GM21390 (cell line): Measurements from ENCODE around the gene OGDHL.
"Not testable (repeated sequence)": the region's sequence is repeated elsewhere in the genome, so short reads cannot be mapped to it uniquely, and the experiment has no call there.

Source experiments
- ATAC-seq: cut with Tn5 transposase; IDR thresholded peaks from one replicate; pipeline ENCODE4 v1.9.1; 2021; ENCODE audit not compliant: unreplicated experiment

OGDHL gene

DNA sequence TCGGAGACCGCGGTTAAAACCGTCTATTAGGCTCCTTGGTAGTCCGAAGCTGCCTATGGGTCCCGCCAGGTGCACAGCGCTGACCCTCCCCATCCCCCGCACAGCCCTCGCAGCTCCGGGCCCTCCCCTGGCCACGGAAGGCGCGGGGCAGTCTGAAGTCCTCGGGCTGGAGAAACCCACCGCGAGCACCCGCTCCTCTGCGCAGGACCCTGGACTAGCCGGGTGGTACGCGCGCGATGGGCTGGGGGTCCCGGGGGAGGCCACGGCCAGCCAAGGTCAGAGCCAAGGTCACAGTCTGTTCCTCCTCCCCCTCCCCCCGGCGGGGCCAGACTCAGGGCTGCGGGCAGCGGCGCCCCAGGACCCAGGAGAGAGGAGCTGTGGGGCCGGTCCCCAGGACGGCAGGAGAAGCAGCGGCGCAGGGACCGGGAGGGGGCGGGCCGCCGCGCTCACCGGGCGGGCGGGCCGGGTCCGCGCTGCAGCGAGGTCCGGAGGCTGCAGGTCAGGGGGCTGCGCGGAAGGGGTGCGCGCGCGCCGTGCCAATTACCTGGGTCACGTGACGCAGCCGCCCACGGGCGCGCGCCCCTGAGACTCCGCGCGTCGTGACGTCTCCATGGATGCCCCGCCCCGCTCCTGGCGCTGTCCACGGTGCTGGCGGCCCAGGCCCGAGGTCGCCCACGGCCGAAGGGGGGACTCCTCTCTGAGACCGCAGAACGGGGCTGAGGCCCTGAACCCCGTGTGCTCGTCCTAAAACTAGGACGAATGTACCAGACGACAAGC, at the start of gene OGDHL:
Gene OGDHL (minus strand): TSS at position 535 of the 777 bp plus-strand sequence. CDS start 3,731 bp downstream, outside the sequence.
- ATAC-seq, result peak; percentile 79

DNA sequence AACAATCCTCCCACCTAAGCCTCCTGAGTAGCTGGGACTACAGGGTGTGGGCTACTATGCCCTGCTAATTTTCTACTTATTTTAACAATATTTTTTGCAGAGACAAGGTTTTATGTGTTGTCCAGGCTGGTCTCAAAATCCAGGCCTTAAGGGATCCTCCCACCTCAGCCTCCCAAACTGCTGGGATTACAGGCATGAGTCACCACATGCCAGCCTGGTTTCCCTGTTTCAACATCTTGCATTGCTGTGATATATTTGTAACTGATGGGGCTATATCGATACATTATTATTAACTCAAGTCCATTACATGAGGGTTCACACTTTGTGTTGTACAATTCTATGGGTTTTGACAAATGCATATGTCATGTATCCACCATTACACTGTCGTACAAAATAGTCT, 41.9 kb upstream of the OGDHL start:
- no peak for ATAC-seq

DNA sequence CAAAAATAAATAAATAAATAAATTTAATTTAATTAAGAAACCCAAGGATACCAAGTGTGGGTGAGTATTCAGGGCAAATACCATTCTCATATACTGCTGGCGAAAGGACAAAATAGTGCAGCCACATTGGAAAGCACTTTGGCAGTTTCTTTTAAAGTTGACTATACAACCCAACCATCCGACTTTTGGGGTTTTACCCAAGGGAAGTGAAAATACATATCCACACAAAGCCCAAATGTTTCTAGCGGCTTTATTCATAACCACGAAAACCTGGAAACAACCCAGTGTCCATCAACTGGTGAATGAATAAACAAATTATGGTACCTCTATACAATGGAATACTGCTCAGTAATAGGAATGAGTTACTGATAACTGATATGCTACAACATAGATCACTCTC, 36.2 kb upstream of the OGDHL start:
- no peak for ATAC-seq

DNA sequence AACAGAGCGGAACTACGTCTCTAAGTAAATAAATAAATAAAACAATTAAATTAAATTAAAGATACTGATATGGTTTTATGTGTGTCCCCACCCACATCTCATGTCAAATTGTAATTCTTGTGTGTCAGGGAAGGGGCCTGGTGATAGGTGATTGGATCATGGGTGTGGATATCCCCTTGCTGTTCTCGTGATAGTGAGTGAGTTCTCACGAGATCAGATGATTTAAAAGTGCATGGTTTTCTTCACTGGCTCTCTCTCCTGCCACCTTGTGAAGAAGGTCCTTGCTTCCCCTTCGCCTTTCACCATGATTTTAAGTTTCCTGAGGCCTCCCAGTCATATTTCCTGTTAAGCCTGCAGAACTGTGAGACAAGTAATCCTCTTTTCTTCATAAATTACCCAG, 29.0 kb upstream of the OGDHL start:
- ATAC-seq, result no peak

DNA sequence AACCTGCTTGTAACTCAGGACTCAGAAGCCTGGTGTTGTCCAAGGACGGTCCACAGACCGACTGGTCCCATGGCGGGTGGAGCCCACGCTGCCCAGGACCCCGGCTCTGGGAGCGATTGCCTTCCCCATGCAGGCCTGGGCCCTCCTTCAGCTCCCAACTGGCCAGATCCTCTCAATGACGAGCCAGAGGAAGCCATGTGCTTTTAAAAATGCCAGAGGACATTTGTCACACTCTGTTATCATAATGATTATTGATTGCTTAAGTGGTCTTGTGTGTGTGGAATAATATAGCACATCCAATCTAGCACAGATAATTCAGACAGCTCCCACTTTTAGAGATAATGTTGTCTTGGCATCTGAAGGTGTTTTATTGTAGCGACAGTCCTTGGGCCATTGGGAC, 22.6 kb upstream of the OGDHL start:
- no peak for ATAC-seq

DNA sequence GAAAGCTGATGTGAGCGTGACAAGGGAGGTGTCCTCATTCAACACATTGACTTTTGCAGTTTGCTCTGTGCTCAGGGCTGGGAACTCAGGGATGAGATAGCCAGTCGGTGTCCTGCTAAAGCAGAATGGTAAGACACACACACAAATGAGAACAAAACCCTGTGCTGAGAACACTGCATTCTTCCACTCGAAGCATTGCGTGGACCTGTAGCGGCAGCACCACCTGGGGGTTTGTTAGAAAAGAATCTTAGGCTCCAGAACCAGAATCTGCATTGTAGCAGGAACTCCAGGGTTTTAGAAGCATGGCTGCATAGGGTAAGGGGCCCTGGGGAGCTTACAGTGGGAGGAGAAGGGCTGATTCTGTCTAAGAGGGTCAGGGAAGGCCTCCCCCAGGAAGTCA, 21.5 kb upstream of the OGDHL start:
- ATAC-seq, result no peak

DNA sequence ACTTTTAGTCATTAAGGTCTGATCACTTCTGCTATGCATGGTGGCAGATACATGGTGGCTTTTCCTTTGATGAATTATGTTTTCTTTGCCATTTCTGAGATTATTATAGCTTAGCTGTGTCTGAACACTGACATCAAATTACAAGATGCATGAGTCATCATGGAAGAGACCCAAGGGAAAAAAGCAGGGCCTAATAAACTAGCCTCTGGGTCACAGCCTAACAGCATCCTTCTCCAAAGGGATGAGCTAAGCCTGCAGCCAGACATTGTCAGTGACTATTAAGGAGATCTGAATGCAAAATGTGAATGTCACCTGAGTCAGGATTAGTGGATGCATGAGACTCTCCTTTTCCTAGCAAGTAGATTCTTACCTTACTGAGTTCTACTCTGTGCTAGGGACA, 19.1 kb upstream of the OGDHL start:
- ATAC-seq, result no peak

DNA sequence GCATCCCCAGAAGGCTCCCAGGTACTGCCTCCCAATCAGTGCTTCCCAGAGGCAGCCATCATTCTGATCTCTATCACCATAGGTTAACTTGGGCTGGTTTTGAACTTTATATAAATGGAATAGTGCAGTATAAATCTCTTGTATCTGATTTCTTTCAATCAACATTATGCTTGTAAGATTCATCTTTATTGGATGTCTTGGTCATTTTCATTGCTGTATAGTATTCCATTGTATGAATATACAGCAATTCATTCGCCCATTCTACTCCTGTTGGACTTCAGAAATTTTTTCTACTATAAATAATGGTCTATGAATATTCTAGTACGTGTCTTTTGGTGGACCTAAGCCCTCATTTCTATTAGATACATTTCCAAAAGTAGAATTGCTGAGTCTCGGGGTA, 16.1 kb upstream of the OGDHL start:
- no peak for ATAC-seq

DNA sequence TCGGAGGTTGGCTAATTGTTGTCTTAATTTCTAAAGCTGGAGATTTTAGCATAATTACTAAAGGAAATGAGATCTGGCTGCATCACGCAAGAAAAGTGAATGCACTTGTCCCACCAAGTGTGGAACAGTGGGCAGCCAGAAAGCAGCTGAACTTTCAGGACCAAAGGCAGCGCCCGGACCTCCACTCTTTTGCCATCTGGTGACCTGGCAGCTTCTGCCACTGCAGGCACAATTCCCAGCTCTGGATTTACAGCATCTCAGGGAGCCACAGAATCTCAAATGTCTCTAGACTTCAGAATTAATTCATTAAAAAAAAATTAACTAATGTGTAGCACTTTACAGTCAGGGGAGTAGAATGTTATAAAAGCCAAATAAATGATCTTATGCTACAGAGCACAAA, 14.7 kb upstream of the OGDHL start:
- ATAC-seq, result no peak

DNA sequence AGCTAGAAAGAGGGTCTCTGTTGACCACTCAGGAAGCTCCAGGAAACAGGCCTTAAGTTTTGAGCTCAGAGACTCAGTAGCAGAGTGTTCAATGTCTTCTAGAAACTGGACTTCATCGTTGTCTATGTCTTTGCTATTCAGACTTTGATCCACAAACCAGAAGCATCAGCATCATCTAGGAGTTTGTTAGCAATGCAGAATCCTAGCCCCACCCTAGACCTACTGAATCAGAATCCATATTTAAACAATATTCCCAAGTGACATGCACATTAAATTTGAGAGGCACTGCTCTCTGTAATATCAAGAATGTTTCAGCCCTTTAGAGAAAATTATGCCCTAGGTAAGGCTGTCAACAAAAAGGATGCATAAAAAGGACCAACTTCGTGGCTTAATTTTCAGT, 12.9 kb upstream of the OGDHL start:
- no peak for ATAC-seq

DNA sequence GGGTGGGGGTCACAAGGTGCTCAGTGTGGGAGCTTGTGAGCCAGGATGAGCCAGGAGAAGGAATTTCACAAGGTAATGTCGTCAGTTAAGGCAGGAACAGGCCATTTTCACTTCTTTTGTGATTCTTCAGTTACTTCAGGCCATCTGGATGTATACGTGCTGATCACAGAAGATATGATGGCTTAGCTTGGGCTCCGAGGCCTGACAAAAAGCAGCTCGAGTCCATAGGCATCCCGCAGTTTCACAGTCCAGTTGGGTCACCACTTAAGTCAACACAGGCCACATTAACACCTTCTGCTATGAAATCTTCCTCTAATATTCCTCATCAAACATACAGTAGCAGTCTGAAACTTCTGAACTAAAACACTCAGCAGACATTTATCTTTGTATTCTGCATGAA, 10.8 kb upstream of the OGDHL start:
- not testable (repeated sequence) for ATAC-seq

DNA sequence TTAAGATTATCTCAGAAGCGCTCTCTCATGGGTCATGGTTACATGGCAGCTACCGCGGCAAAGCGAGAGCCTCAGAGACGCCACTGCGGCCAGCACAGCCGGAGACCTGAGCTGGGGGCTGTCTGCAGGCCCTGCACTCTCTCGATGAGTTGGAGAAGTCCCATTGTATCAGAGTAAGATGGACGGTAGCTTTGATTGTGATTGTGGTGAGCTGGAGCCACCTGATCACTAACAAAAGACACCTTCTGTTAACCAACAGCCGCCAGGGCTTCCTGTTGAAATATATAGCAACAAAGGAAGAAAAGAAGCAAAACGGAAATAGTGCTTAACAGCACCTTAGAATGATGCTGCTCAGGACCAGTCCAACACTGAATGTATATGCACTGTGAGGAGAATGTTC, 8.9 kb upstream of the OGDHL start:
- not testable (repeated sequence) for ATAC-seq

DNA sequence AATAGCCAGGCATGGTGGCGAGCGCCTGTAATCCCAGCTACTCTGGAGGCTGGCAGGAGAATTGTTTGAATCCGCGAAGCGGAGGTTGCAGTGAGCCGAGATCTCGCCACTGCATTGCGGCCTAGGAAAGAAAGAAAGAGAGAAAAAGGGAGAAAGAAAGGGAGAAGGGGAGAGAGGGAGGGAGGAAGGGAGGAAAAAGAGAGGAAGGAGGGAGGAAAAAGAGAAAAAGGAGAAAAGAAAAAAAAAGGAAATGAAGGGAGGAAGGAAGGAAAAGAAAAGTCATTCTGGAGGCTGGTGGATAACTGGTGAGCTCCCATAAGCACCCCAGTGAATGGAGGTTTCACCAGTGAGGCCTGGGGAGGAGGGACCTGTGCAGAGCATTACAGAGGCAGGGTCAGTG, 7.6 kb upstream of the OGDHL start:
- ATAC-seq, result no peak

DNA sequence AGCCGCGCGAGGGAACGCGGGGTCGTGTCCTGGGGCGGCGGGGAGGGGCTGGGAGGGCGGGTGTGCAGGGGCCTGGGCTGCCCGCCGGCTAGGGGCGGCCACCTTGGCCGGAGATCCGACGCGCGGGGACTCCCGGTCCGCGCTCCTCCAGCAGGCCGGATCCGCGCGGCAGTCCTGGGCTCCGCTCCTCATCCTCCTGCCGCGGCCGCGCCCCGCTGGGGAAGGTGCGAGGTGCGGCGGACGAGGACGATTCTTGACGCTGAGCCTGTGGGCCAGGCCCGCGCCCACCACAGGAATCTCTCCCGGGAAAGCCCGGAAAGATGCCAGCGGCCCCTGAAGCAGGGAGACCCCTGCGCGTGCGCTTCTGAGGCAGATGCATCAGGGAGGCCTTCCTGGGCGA, 6.6 kb upstream of the OGDHL start:
- no peak for ATAC-seq

DNA sequence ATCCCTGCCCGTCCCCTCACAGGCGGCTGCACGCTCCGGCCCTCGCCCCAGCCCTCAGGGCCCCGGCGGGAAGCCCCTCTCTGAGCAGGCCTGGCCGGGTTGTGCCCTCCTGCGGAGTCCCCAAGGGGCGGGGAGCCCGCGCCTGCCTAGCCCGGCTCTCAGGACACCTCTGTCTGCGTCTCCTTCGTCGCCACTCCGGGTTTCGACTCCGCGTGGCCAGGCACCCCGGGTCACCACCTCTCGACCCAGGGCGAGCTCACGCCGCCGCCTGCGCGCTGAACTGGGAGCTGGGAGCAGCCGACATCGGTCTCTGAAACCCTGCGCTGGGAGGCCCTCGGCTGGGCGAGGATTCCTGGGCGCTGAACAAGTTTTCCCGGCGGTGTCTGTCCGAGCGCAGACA, 6.2 kb upstream of the OGDHL start:
- no peak for ATAC-seq

DNA sequence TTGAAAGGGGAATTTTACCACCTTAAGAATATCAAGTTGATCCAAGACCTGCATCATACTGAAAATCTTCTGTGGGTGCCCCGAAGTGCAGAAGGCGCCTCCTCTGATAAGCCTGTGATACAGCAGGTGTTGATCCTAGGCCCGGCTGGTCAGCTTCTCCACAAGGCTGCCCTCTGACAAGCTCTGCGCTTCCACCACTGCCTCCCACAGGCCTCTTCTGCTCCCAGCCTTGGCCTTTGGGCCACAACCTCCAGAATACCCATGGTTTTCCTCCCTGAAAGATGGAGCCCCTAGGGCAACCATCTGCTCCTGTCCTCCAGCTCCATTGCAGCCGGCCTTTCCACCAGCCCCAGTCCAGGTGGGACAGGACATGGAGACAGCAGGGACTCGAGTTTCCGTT, 5.6 kb upstream of the OGDHL start:
- ATAC-seq, result no peak

DNA sequence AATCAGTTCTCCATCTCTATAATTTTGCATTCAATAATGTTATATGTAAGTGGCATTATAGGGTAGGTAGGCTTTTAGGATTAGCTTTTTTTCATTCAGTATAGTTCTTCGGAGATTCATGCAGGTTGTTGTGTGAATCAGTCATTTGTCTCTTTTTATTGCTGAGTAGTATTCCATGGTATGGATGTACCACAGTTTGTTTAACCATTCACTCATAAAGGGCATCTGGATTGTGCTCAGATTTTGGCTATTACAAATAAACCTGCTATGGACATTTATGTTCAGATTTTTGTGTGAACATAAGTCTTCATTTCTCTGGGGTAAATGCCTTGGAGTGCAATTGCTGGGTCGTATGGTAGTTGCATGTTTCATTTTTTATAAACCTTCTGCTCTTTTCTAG, 4.4 kb upstream of the OGDHL start:
- no peak for ATAC-seq

DNA sequence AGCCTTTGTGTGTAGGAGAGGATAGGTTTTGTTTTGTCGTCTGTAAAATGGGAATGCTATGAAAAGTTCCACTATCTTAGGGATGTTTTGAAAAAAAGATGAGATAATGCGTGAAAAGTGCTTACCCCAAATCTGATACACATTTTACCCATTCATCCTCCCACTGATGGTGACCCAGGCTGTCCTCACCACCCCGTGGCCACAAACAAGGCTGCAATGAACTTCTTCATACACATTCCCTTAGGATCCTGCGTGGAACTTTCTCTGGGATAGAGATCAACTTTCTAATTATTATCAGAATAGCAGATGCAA, 399 bp upstream of the OGDHL start:
- ATAC-seq, result no peak

DNA sequence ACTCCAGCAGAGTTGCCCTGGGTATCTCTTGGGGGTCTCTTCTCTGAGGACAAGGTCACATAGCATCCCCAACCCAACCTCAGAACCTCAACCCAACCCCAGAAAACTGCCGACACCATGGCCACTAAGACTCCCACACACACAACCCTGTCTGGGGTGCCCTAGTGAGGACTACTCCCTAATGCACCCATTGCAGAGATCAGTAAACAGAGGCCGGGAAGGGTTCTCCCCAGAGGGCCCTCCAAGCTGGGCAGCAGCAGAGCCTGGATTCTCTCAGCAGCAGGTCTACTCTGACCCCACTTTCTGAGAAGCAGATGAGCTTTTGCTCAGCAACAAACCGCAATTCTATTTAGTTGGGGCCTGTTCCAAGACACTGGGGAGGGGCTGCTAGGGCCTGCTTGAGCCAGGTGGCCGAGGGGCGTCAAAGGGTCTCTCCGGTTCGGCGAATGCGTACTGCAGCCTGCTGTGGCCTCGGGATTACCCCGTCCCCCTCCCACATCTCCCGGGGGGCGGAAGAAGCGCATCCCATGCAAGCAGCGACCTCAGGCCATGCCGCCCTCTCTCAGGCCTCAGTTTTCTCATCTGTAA, 828 bp downstream of the OGDHL start:
- no peak for ATAC-seq

DNA sequence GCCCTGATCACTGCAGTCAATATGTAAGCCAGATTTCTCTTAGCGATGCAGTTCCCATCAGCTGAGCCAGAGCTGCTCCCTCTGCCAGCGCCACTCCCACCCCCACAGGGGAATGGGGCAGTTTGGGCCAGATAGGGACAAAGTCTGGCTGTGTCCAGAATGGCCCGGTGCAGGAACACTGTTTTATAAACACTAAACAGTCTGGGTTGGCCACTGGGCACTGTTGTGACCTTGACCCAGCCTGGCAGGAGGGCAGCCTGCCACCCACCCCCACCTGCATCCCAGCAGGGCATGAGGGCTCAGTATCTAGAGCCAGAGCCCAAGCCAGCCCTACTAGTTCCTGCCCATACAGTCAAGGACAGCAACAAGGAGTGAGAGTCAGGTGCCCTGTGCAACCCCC, 1.3 kb downstream of the OGDHL start:
- no peak for ATAC-seq

DNA sequence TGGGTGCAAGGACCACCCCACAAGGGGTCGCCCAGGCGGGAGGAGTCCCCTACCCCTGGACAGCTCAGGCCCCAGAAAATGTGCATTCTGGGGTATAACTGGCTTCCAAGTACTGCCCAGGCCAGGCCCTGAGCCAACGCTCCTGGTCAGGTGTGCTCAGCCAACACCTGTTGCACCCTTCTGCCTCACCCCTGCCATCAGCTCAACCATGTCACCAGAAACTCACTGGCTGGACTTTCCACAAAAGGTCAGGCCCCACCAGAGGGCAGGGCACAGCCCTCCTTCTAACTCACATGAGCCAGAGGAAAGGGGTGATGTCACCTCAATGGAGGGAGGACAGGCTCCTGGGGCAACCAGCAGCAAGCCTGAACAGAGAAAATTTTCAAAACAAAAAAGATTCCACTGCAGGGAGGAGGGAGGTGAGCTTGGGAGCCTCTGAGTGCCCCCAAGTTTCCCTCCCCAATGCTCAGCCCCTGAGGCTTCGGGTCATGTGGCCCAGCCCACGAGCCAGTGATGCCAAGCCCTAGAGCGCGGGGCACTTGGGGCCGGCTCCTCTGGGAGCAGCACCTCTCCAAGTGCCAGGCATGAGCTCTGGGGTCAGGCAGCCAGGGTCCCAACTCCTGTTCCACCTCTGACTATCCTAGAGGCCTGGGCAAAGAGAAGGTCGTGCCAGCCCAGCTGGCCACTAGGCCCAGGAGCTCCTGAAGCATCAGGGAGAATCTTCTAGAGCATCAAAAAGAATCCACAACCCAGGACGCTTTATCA, 2.2 kb downstream of the OGDHL start:
- ATAC-seq, result no peak

DNA sequence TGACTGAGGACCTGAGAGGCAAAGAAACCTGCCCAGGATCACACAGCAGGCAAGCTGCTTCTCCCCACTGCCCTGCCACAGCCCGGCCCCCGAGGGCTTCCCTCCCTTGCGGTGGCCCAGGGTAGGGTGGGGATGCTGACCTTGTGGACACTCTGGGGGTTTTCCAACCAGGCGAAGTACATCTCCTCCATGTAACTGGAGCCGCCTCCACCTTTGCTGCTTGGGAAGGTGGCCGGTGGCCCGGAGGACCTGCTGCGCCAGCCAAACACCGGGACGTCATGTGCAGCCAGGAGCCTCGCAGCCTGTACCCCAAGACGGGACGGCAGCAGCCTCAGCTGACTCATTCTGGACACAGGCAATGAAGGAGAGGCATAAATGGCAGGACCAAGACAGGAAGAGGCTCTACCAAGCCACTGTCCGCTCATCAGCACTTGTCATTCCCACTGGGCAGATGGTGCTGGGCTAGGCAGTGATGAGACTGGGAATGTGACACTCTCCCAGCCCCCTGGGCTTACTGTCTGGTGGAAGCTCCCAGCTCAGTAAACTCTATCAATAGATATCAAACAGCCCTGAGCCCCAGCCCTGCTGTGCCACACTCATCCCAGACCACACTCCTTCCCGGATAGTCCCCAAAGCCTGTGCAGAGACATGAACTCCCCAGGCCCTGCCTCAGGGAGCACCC, 3.7 kb downstream of the OGDHL start:
- no peak for ATAC-seq
